GM10266 (cell line): Measurements from ENCODE around the gene CIB1.

Source experiments
- DNase-seq: peaks from one replicate; pipeline ENCODE4 v3.0.0; 2012; ENCODE audit errors: extremely low spot score
- TF ChIP-seq, protein P1 (sequence below): IDR thresholded peaks from 2 replicates; pipeline ENCODE4 v1.5.1; 2012; ENCODE audit warnings: mild to moderate bottlenecking, low read depth; ENCODE audit not compliant: control insufficient read depth, insufficient read depth; ENCODE audit errors: missing control alignments

CIB1 gene

DNA sequence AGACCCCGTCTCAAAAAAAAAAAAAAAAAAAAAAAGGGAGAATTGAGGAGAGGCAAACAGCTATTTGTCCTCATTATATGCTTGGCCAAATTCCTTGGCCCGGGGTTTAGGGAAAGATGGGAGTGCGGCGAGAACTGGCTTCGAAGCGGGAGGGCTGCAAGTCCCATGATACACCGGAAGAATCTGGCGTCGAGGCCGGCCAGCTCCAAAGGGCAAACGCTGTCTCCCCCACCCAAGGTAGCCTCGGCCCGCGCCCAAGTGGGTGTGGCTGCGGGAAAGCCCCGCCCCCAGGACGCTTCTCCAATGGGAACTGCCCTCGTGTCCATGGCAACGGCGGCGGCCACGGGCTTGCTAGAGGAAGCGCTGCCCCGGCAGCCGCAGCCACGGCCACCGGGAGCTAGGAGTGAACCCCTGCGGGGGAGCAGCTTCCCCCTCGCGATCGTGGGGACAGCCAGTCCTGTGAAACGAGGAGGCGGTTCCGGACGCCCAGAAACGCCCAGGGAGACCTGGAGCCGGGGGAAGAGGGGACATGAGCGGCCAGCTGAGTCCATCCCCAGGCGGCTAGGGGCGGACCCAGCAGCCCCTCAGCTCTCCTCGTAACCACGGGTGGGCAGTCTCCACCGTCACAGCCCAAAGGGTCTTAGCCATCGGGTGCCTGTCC lies 15.6 kb upstream of the CIB1 start, which contains the start of gene TTLL13:
Gene TTLL13 (plus strand): TSS at position 354 of the 661 bp plus-strand sequence. CDS start 1,075 bp downstream, outside the sequence.
- TF ChIP-seq, protein P1, sequence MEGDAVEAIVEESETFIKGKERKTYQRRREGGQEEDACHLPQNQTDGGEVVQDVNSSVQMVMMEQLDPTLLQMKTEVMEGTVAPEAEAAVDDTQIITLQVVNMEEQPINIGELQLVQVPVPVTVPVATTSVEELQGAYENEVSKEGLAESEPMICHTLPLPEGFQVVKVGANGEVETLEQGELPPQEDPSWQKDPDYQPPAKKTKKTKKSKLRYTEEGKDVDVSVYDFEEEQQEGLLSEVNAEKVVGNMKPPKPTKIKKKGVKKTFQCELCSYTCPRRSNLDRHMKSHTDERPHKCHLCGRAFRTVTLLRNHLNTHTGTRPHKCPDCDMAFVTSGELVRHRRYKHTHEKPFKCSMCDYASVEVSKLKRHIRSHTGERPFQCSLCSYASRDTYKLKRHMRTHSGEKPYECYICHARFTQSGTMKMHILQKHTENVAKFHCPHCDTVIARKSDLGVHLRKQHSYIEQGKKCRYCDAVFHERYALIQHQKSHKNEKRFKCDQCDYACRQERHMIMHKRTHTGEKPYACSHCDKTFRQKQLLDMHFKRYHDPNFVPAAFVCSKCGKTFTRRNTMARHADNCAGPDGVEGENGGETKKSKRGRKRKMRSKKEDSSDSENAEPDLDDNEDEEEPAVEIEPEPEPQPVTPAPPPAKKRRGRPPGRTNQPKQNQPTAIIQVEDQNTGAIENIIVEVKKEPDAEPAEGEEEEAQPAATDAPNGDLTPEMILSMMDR: no peak
- DNase-seq: peak; percentile 68

DNA sequence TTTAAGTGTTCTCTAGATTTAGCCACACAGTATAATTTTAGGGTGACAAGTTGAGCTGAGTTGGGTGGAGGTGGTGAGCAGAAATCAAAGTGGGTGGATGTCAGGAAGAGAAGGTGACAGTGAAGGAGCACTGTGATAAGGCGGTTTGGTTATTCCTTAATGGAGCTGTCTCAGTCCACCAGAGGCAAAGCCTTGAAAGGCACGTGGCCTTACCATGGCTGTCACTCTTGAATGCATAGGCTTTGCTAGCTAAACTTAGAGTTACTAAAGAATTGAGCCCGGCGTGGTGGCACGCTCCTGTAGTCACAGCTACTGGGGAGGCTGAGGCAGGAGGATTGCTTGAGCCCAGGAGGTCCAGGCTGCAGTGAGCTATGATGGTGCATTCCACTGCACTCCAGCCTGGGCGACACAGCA lies 15.1 kb upstream of the CIB1 start:
- TF ChIP-seq, protein P1: no peak
- DNase-seq: no peak

DNA sequence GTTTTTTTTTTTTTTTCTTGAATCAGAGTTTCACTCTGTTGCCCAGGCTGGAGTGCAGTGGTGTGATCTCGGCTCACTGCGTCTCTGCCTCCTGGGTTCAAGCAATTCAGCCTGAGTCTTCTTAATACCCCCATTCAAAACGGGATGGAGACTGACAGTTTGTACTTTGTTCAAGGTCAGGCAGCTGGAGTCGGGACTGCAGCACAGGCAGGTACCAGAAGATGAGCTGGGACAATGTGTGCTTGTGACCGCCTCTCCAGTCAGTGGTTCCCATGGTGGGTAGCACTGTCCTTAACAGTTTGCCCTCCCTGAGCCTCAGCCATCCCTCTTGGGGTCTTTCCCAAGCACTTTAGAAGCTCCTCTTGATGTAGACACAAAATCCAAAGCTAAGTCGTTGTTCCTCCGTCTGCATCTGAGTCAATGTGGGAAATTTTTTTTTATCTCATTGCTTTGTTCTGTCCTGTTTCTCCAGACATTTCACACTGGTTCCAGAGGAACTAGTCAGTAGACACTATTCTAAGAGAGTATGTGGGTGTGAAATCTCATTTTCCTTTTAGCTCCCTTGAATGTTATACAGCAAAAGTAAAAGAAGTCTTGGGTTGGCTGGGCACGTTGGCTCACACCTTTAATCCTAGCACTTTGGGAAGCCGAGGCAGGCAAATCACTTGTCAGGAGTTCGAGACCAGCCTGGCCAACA lies 10.3 kb upstream of the CIB1 start:
- DNase-seq: no peak
- TF ChIP-seq, protein P1: no peak

DNA sequence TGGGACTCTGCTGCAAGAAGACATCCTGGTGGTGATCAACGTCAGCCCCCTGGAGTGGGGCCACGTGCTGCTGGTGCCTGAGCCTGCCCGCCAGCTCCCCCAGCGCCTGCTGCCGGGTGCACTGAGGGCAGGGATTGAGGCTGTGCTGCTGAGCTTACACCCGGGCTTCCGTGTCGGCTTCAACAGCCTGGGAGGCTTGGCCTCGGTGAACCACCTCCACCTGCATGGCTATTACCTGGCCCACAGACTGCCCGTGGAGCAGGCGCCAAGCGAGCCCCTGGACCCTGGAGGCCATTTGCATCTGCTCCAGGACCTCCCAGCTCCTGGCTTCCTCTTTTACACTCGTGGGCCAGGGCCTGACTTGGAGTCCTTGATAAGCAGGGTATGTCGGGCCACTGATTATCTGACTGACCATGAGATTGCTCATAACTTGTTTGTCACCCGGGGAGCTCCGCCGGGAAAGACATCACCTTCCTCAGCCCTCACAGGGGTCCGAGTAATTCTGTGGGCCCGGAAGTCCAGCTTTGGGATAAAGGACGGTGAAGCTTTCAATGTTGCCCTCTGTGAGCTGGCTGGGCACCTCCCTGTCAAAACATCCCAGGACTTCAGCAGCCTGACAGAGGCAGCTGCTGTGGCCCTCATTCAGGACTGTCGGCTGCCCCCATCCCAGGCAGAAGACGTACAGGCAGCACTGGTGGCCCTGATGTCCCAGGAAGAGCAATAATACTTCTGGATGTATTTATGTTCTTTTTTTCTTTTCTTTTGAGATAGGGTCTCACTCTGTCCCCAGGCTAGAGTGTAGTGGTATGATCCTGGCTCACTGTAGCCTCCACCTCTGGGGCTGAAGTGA lies 7.8 kb upstream of the CIB1 start:
- TF ChIP-seq, protein P1: no peak
- no peak for DNase-seq

DNA sequence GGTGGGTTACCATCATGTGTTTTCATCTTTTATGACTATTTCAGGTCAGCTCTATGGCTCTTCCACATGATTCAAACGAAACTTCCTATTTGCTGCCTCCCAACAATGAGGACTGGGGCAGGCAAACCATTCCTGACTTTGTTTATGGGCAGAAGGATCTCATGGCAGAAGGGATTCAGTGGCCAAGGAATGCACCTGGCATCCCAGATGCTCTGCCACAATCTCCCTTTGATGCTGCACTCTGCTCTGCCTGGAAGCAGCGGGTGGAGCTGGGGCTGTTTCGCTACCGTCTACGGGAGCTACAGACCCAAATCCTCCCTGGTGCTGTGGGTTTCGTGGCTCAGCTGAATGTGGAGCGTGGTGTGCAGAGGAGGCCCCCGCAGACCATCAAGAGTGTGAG lies 7.1 kb upstream of the CIB1 start:
- DNase-seq: no peak
- TF ChIP-seq, protein P1: no peak

DNA sequence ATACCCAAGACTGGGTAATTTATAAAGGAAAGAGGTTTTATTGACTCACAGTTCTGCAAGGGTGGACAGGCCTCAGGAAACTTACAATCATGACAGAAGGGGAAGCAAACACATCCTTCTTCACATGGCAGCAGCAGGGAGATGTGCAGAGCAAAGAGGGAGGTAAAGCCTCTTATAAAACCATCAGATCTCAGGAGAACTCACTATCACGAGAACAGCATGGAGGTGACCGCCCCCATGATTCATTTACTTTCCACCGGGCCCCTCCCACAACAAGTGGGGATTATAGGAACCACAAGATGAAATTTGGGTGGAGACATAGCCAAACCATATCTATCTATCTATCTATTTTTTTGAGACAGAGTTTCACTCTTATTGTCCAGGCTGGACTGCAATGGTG lies 5.6 kb upstream of the CIB1 start:
- TF ChIP-seq, protein P1: no peak
- no peak for DNase-seq
